ENCODE results near the gene INTS6L.
"Not testable (repeated sequence)": the region's sequence is repeated elsewhere in the genome, so short reads cannot be mapped to it uniquely, and the experiment has no call there.

Gene INTS6L

GRCh38 chrX:135522878-135523693, 2.6 kb downstream of the INTS6L start:
- no peak for DNase-seq (ENCODE audit: low read depth, low spot score)

DNA sequence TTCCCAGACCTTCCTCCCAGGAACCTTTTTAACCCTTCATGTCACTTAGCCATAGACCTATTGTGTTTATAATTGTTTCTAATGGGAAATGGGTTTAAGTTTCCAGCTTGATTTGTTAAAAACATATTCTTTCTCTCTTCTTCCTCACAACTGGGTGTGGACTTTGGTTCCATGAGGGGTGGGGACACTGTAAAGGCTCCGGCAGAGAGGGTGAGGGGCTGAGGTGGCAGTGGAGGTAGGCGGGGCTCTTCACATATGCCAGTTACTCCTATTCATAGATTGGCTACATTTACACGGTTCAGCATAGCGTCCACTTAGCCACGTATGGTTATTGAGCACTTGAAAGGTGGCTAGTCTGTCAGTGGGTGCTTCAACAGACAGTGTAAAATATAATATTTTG, 7.8 kb downstream of the INTS6L start:
- DNase-seq (ENCODE audit: low read depth, low spot score) = no peak

- DNase-seq (ENCODE audit: low read depth, low spot score) = no peak
Observed at GRCh38 chrX:135528756-135529155, 8.3 kb downstream of the INTS6L start.

GRCh38 chrX:135530097-135530496, 9.6 kb downstream of the INTS6L start:
- no peak for DNase-seq (ENCODE audit: low read depth, low spot score)

- no peak for DNase-seq (ENCODE audit: low read depth, low spot score)
Observed at GRCh38 chrX:135531813-135532212, 11.4 kb downstream of the INTS6L start.

DNA sequence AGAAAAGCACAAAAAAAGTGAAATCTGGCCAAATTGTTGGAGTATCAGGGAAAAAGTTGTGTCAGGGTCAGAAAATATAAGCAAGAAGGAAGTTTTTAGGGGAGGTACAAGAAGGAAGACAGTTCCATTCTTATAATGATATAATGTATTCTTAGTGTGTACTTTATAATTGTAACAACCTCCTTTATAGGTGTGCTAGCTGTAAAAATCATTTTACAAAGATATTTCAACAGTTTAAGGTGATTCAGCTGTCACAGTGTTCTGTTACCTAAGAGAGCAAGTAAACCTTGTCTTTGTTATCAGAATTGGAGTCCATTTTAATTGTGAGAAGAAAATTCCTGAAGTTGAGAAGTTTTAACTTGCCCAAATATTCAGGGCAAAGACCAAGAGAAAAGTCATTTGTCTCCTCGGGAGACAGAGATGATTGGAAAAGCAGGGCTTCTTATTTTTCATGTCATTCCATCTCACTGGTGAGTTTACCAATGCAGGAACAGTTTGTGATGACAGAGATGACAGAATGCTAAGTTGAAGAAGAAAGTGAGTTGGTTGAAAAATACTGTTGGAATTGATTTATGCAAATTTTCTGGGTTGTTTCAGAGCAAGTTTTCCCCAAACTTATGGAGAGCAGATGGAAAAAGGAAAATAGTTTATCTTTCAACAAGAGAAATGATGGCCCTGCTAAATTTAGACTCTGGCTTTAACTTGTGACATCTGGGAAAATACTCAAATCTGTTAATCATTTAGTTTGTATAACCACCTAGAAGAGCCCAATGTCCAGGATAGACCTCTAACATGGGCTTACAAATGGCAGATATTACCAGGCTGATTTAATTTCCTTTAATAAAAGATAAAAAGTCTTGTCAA, 14.8 kb downstream of the INTS6L start:
- no peak for DNase-seq (ENCODE audit: low read depth, low spot score)

DNA sequence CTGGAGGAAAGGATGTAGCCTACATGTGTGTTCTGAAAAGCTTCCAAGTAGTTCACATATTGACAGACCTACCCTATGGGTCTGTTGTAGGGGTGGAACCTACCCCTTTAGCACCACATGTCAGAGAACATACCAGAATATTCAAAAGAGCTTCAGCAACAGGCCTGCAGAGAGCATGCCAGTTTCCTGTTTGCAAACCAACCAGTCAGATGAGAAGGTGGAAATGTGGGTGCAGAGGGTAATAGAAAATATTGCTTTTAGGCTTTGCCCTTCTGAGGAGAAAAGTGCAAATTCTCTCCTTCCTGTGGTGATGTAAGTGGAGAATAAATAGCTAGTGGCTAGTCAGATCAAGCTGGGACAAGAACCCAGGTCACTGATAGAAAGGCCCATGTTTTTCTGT, 16.4 kb downstream of the INTS6L start:
- DNase-seq (ENCODE audit: low read depth, low spot score) = no peak

DNA sequence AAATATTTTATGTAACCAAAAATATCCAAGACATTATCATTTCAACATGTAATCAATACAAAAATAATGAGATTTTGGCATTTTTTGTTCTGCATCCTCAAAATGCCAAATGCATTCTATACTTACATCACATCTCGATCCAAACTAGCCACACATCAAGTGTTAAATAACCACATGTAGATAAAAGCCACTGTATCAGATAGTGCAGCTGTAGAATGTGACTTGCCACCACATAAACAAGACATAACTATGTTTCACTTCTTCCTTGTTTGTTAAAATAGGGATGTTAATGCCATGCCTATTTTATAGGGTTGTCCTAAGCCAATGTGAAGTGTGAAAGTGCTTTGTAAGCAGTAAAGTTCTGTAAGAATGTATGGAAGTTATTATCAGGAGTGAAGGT, 20.9 kb downstream of the INTS6L start:
- no peak for DNase-seq (ENCODE audit: low read depth, low spot score)

DNA sequence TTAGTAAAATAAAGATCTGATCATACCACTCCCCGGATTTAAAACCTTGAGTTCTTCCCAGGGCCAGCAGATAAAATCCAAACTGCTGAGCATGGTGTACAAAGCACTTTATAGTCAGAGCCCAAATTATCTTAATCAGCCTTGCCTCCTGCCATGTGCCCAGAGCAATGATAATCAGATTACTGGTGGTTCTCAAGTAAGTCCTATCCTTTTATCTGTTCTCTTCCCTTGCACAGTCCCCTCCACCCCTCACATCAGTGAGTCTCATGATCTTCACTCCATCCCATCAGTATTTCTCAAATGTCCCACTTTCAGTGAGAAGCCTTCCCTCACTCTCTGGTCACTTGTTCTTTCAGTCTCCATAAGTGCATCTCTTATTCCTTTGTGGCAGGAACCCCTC, 22.7 kb downstream of the INTS6L start:
- no peak for DNase-seq (ENCODE audit: low read depth, low spot score)

- peak; percentile 10 for DNase-seq (ENCODE audit: low read depth, low spot score)
Observed at GRCh38 chrX:135543924-135544323, 23.5 kb downstream of the INTS6L start.

- DNase-seq (ENCODE audit: low read depth, low spot score) = no peak
Observed at GRCh38 chrX:135544338-135544948, 24.0 kb downstream of the INTS6L start.

DNA sequence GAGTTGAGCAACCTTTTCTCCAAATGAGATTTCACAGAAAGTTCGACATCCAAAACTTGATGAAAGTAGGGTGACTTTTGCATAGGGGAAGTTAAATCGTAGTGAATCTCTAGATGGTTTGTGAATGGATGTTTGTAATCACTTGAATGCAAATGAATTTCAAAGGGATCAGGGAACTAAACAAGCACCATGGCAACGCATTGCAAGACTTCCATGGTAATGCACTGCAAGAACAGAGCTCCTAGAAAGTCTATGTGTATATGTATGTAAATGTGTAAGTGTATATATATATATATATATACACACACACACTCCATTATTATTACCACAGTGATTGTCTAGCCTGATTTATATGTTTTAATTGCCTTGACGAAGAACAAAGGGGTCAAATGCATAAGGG, 27.3 kb downstream of the INTS6L start:
- no peak for DNase-seq (ENCODE audit: low read depth, low spot score)

GRCh38 chrX:135549519-135549918, 29.1 kb downstream of the INTS6L start:
- no peak for DNase-seq (ENCODE audit: low read depth, low spot score)

GRCh38 chrX:135556055-135556454, 35.6 kb downstream of the INTS6L start:
- no peak for DNase-seq (ENCODE audit: low read depth, low spot score)

DNA sequence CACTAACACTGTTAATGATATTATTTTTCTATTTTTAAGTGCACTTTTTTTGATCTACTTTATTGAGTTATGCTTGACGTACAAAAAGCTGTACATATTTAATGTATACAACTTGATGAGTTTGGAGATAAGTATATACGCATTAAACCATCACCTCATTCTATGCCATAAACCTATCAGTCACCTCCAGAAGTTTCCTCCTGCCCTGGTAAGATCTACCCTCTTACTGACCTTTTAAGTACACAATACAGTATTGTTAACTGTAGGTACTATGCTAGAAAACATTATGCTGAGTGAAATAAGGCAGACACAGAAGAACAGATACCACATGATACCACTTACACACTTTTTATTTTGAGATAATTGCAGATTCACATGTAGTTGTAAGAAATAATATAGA, 36.9 kb downstream of the INTS6L start:
- DNase-seq (ENCODE audit: low read depth, low spot score) = no peak

DNA sequence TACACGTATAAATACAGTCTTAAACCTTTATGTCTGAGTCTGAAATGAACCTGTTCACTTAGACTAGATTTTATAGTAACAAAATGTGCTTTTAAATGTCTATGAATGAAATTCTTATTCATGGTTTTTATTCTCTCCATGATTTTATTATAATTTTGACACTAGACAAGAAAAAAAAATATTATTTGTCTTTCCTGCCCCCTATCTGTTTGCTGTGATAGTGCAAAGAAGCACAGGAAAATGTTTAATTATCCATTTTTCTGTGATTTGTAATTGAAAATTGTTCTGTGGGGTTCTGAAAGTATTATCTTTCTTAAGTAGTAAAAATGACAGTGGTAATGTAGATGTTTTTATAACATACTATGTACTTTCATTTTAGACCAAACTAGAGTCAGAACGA, 52.0 kb downstream of the INTS6L start:
- no peak for DNase-seq (ENCODE audit: low read depth, low spot score)

DNA sequence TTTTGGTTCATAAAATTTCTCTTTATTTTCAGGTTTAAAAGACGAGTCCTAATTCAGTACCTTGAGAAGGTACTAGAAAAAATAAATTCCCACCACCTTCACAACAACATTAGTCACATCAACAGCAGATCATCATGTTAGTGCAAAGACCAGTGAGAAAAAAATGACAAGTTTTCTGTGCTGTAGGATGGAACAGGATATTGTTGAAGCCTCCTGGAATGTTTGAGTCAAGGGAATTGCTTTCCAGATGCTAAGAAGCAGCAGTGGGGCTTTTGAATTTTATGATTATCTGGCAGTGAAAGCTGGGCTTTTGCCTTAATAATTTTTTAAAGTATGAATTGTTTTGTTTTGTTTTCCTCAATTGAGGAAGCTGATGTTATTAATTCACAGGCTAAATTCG, 61.0 kb downstream of the INTS6L start:
- no peak for DNase-seq (ENCODE audit: low read depth, low spot score)

DNA sequence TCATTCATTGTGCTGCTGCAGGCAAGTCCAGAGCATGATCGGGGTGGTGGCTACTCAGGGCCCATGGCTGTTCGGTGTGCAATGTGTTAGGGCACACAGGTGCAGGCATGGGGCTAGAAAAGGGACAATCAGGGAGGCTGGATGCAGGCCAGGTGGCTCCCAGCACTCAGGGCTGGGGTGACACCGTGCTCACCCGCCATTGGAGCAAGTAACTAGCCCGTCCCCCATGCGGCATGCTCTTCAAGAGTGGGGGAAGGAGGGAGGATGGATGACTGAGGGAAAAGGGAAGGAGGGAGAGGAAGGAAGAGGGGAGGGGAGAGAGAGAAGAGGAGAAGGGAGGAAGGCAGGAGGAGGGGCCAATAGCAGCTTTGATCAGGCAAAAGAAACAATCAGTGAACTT, 64.7 kb downstream of the INTS6L start:
- DNase-seq (ENCODE audit: low read depth, low spot score) = no peak

- no peak for DNase-seq (ENCODE audit: low read depth, low spot score)
Observed at GRCh38 chrX:135591871-135592270, 71.4 kb downstream of the INTS6L start.

DNA sequence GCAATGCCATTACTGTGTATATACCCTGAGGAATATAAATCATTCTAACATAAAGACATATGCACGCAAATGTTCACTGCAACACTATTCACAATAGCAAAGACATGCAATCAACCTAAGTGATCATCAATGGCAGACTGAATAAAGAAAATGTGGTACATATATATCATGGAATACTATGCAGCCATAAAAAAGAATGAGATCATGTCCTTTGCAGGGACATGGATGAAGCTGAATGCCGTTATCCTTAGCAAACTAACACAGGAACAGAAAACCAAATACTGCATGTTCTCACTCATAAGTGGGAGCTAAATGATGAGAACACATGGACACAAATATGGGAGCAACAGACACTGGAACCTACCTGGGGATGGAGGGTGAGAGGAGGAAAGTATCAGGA, 73.6 kb downstream of the INTS6L start:
- not testable (repeated sequence) for DNase-seq (ENCODE audit: low read depth, low spot score)

- DNase-seq (ENCODE audit: low read depth, low spot score) = not testable (repeated sequence)
Observed at GRCh38 chrX:135594453-135594852, 74.0 kb downstream of the INTS6L start.

DNA sequence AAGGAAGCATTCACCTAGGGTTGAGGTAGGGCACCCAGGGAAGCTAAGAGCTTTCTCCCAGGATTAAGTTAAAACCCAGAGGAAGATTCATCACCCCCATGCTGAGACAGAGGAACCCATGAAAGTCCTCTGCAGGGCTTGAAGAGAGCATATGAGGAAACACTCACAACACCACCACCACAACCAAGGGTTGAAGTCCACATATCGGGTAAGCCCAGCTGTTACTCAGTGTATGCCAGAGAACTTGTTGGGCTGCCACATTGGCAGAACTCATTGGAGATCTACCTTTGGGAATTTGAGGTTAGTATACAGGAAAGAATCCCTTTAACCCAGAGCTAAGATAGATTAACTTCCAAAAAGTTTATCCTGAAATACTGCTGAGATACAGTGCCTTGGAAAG, 75.1 kb downstream of the INTS6L start:
- no peak for DNase-seq (ENCODE audit: low read depth, low spot score)

Measured in activated CD4-positive, CD25-positive, alpha-beta regulatory T cell treated with anti-CD3 and anti-CD28 coated beads, Interleukin-2, amount 50 U/mL, for 16 hours (primary cell).